SK-N-SH treated with all-trans-retinoic acid at 6 μM for 48 hours (cell line): ENCODE measurements around the gene C4orf33.

ENCODE experiments used
- BACH2 ChIP-seq: fragments of 250-450 bp; sonication (Bioruptor Pico); IDR thresholded peaks from 2 replicates; pipeline ENCODE4 v1.9.0; 2021; ENCODE audit warnings: mild to moderate bottlenecking, borderline replicate concordance
- PATZ1 ChIP-seq: fragments of 250-450 bp; sonication (Bioruptor Pico); IDR thresholded peaks from 2 replicates; pipeline ENCODE4 v1.8.0; 2020; ENCODE audit warnings: mild to moderate bottlenecking, moderate library complexity, borderline replicate concordance
- POU6F1 ChIP-seq: fragments of 250-450 bp; sonication (Bioruptor Pico); IDR thresholded peaks from 2 replicates; pipeline ENCODE4 v1.8.0; 2021; ENCODE audit warnings: low read depth, mild to moderate bottlenecking, moderate library complexity, borderline replicate concordance
- TOX ChIP-seq: fragments of 250-450 bp; sonication (Bioruptor Pico); IDR thresholded peaks from 2 replicates; pipeline ENCODE4 v1.8.0; 2021; ENCODE audit warnings: mild to moderate bottlenecking, moderate library complexity, borderline replicate concordance
- ZFP3 ChIP-seq: fragments of 250-450 bp; sonication (Bioruptor Pico); IDR thresholded peaks from 2 replicates; pipeline ENCODE4 v1.5.0; 2020; ENCODE audit warnings: mild to moderate bottlenecking, moderate library complexity
- ZFP30 ChIP-seq: fragments of 450-650 bp; formaldehyde crosslinking; IDR thresholded peaks from 2 replicates; pipeline ENCODE4 v1.5.0; 2022; ENCODE audit warnings: mild to moderate bottlenecking, moderate library complexity
- ZNF565 ChIP-seq: fragments of 450-650 bp; formaldehyde crosslinking; conservative IDR thresholded peaks from 2 replicates; pipeline ENCODE4 v1.5.0; 2020; ENCODE audit warnings: low read depth, mild to moderate bottlenecking, moderate library complexity
- ZNF8 ChIP-seq: fragments of 450-650 bp; formaldehyde crosslinking; IDR thresholded peaks from 2 replicates; pipeline ENCODE4 v1.5.0; 2020; ENCODE audit warnings: mild to moderate bottlenecking, moderate library complexity
- TF ChIP-seq, protein P1 (sequence below): fragments of 250-450 bp; sonication (Bioruptor Pico); IDR thresholded peaks from 2 replicates; pipeline ENCODE4 v1.5.1; 2020; ENCODE audit warnings: low read depth, mild to moderate bottlenecking, moderate library complexity

DNA sequence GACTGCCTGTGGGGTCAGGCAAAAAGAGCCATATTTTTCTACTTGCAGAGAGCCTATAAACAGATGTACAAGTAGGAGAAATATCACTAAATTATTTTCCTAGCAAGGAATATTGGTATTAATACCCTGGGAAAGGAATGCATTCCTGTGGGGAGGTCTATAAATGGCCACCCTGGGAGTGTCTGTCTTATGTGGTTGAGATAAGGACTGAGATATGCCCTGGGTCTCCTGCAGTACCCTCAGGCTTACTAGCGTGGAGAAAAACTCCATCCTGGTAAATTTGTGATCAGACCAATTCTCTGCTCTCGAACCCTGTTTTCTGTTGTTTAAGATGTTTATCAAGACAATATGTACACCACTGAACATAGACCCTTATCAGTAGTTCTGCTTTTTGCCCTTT lies 35.4 kb downstream of the C4orf33 start:
- TF ChIP-seq ZFP3 (CRISPR knock-in tag) (no peak), POU6F1 (no peak), TOX (CRISPR knock-in tag) (no peak), PATZ1 (CRISPR knock-in tag) (no peak), ZFP30 (CRISPR knock-in tag) (no peak), BACH2 (CRISPR knock-in tag) (no peak), ZNF8 (no peak), ZNF565 (no peak)
- TF ChIP-seq, protein P1, sequence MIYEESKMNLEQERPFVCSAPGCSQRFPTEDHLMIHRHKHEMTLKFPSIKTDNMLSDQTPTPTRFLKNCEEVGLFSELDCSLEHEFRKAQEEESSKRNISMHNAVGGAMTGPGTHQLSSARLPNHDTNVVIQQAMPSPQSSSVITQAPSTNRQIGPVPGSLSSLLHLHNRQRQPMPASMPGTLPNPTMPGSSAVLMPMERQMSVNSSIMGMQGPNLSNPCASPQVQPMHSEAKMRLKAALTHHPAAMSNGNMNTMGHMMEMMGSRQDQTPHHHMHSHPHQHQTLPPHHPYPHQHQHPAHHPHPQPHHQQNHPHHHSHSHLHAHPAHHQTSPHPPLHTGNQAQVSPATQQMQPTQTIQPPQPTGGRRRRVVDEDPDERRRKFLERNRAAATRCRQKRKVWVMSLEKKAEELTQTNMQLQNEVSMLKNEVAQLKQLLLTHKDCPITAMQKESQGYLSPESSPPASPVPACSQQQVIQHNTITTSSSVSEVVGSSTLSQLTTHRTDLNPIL (CRISPR knock-in tag): no peak
